GM23248 (cell line): Measurements from ENCODE around the gene SUSD3. TPM values are rescaled to one million over a fixed set of nuclear protein-coding genes. Genes with fewer than 3 reads are reported as not detected.

Source experiments
- DNase-seq: peaks from one replicate; pipeline ENCODE4 v3.0.0-alpha.2; 2015
- H2AFZ ChIP-seq: fragments of 200-600 bp; sonication (generic); 2 replicates; pipeline ENCODE4 v1.6.1; 2016; ENCODE audit warnings: antibody characterized with exemption
- H3F3A ChIP-seq: fragments of 200-600 bp; sonication (generic); 2 replicates; pipeline ENCODE4 v1.6.1; 2016; ENCODE audit warnings: mild to moderate bottlenecking, antibody characterized with exemption, mixed run types; ENCODE audit not compliant: insufficient read depth
- H3K27ac ChIP-seq: fragments of 200-600 bp; sonication (generic); 2 replicates; pipeline ENCODE4 v1.5.1; 2016; ENCODE audit warnings: mild to moderate bottlenecking
- H3K27me3 ChIP-seq: fragments of 200-600 bp; sonication (generic); replicated peaks from 2 replicates; pipeline ENCODE4 v1.6.1; 2016; ENCODE audit warnings: mild to moderate bottlenecking; ENCODE audit not compliant: insufficient read depth
- H3K36me3 ChIP-seq: fragments of 200-600 bp; sonication (generic); 2 replicates; pipeline ENCODE4 v1.6.1; 2016; ENCODE audit warnings: low read depth, mild to moderate bottlenecking
- H3K4me1 ChIP-seq: fragments of 200-600 bp; sonication (generic); 2 replicates; pipeline ENCODE4 v1.6.1; 2016; ENCODE audit warnings: mild to moderate bottlenecking; ENCODE audit not compliant: insufficient read depth
- H3K4me2 ChIP-seq: fragments of 200-600 bp; sonication (generic); one replicate; pipeline ENCODE4 v1.6.1; 2016; ENCODE audit warnings: mild to moderate bottlenecking; ENCODE audit not compliant: unreplicated experiment
- H3K4me3 ChIP-seq: fragments of 200-600 bp; sonication (generic); 2 replicates; pipeline ENCODE4 v1.5.1; 2016; ENCODE audit warnings: mild to moderate bottlenecking
- H3K79me2 ChIP-seq: fragments of 200-600 bp; sonication (generic); 2 replicates; pipeline ENCODE4 v1.6.1; 2016; ENCODE audit warnings: mild to moderate bottlenecking; ENCODE audit not compliant: insufficient read depth
- H3K9ac ChIP-seq: fragments of 200-600 bp; sonication (generic); 2 replicates; pipeline ENCODE4 v1.6.1; 2016; ENCODE audit warnings: mild to moderate bottlenecking
- H3K9me2 ChIP-seq: fragments of 200-600 bp; sonication (generic); 2 replicates; pipeline ENCODE4 v1.6.1; 2016; ENCODE audit warnings: mixed run types, mild to moderate bottlenecking, moderate library complexity; ENCODE audit not compliant: insufficient read depth
- H3K9me3 ChIP-seq: fragments of 200-600 bp; sonication (generic); one replicate; pipeline ENCODE4 v1.6.1; 2017; ENCODE audit warnings: low read depth
- H4K20me1 ChIP-seq: fragments of 200-600 bp; sonication (generic); 2 replicates; pipeline ENCODE4 v1.6.0; 2016; ENCODE audit not compliant: insufficient read depth
- EZH2 ChIP-seq: fragments of 200-600 bp; sonication (generic); IDR thresholded peaks from 2 replicates; pipeline ENCODE4 v1.6.1; 2018; ENCODE audit warnings: antibody characterized with exemption, mild to moderate bottlenecking; ENCODE audit not compliant: insufficient read depth, poor library complexity, severe bottlenecking
- EZH2phosphoT487 ChIP-seq: fragments of 200-600 bp; sonication (generic); IDR thresholded peaks from 2 replicates; pipeline ENCODE4 v1.6.1; 2018; ENCODE audit warnings: antibody characterized with exemption, moderate library complexity, mild to moderate bottlenecking, low read depth; ENCODE audit not compliant: insufficient read depth
- WGBS, 2 experiments: methylation state at CpG; one replicate each; pipeline ENCODE4 v1.1.6; 2015 to 2017; ENCODE audit warnings: low lambda C conversion rate in 2 of 2, low coverage in 1 of 2; ENCODE audit errors: missing lambda C conversion rate in 2 of 2; 5-methylcytosine and 5-hydroxymethylcytosine counted together
- in situ Hi-C: fragments of 300-500 bp; cut with MboI; formaldehyde crosslinking; loops from 2 replicates; pipeline ENCODE4 v1.15.0; 2020
- polyA plus RNA-seq: library from polyadenylated mRNA; unstranded; fragments of >200 nt; fragmentation: Nextera tagmentation; extraction: Ambion mirVana; gene quantifications from 2 replicates; pipeline ENCODE4 v1.2.1, GENCODE V29; 2016
- total RNA-seq: library from RNA; depleted of rRNA; stranded (reverse); fragments of >200 nt; shearing (Covaris generic); gene quantifications from 2 replicates; pipeline ENCODE4 v1.2.3, GENCODE V29; 2014

Gene SUSD3
- total and polyA plus RNA-seq, 2 experiments from 2014 or later = 0.43 TPM; not detected in 1

DNA sequence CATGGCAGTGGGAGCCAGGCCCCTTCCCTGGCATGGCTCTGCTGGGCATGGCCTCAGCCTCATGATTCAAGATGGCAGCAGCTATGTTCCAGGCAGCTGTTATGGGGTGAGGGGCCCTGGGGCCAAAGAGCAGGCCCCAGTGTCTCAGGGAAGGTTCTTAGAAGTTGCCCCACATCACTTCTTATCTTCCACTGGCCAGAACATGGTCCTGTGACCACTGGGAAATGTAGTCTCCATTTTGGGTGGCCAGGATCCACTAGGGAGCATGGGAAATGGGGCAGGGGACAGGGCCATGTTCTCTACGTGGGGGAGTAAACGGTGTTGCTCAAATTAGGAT lies 18.3 kb downstream of the SUSD3 start:
- Histone ChIP-seq H3K79me2 (no peaks in the 10 kb centered on the region), H3K27me3 (no peaks in the 10 kb centered on the region), H3K9me2 (no peaks in the 10 kb centered on the region), H3K9me3 (no peaks in the 10 kb centered on the region), H3K36me3 (no peaks in the 10 kb centered on the region), H3K4me1 (no peaks in the 10 kb centered on the region), H4K20me1 (no peaks in the 10 kb centered on the region), H3F3A (0 out of 2 replicates have a peak, but pooled peaks cover 3% of the 10 kb centered on the region), H3K9ac (no peak overlapping the region), H3K4me2 (no peak overlapping the region), H3K27ac (no peak overlapping the region), H3K4me3 (no peak overlapping the region), H2AFZ (no peak overlapping the region)
- WGBS, 2 experiments = 71 to 73% methylated on average over 2 of the region's 2 CpGs
- DNase-seq = no peak
- in situ Hi-C loops = no loop called here
- TF ChIP-seq EZH2phosphoT487 (no peak), EZH2 (no peak)

DNA sequence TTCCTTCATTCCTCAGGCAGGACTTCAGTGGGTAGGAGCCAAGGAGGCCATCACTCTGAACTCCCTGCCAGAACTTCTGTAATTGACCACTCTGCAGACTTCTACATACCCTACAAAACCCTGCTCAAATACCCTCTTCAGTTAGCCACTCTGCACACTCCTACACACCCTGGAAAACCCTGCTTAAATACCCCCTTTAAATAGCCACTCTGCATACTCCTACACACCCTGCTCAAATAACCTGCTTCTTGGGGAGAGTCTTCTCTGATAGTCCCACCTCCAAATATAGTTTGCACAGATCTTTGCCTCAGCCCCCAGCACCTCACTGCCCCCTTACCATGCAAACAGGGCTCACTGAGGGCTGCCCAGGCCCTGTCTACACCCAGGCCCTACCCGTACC lies 18.9 kb downstream of the SUSD3 start:
- Histone ChIP-seq H3K79me2 (no peaks in the 10 kb centered on the region), H3K27ac (no peak overlapping the region), H3K9ac (no peak overlapping the region), H3K4me1 (no peaks in the 10 kb centered on the region), H3K9me2 (no peaks in the 10 kb centered on the region), H4K20me1 (no peaks in the 10 kb centered on the region), H3K4me3 (no peak overlapping the region), H3K36me3 (no peaks in the 10 kb centered on the region), H2AFZ (no peak overlapping the region), H3K4me2 (no peak overlapping the region), H3K27me3 (no peaks in the 10 kb centered on the region), H3F3A (0 out of 2 replicates have a peak, but pooled peaks cover 4% of the 10 kb centered on the region), H3K9me3 (no peaks in the 10 kb centered on the region)
- DNase-seq = no peak
- in situ Hi-C loops = no loop called here
- 50% methylated on average over 1 of the region's 1 CpG; no CpG with 5 or more reads in 1 of the 2 experiments for WGBS, 2 experiments
- TF ChIP-seq EZH2phosphoT487 = no peak

DNA sequence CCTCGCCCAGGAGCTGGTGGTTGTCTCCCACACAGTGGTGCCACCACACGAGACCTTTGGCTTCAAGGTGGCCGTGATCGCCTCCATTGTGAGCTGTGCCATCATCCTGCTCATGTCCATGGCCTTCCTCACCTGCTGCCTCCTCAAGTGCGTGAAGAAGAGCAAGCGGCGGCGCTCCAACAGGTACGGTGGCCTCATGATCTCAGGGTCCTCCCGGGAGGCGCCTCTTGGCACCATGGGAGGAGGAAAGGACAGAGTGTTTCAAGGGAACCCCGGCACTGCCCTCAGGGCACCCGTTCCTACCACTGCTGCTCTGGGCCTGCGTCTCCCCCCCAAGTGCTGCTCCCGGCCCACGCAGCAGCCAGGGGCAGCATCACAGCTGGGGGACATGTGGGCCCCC lies 19.3 kb downstream of the SUSD3 start:
- Histone ChIP-seq H3F3A (0 out of 2 replicates have a peak, but pooled peaks cover 4% of the 10 kb centered on the region), H3K27me3 (no peaks in the 10 kb centered on the region), H3K4me3 (no peak overlapping the region), H2AFZ (no peak overlapping the region), H3K4me2 (no peak overlapping the region), H3K27ac (no peak overlapping the region), H4K20me1 (no peaks in the 10 kb centered on the region), H3K4me1 (no peaks in the 10 kb centered on the region), H3K9me3 (no peaks in the 10 kb centered on the region), H3K79me2 (no peaks in the 10 kb centered on the region), H3K9me2 (no peaks in the 10 kb centered on the region), H3K36me3 (no peaks in the 10 kb centered on the region), H3K9ac (no peak overlapping the region)
- TF ChIP-seq EZH2phosphoT487 (no peak), EZH2 (no peak)
- in situ Hi-C loops = no loop called here
- DNase-seq = no peak
- 71 to 82% methylated on average over 9 to 16 of the region's 16 CpGs for WGBS, 2 experiments

DNA sequence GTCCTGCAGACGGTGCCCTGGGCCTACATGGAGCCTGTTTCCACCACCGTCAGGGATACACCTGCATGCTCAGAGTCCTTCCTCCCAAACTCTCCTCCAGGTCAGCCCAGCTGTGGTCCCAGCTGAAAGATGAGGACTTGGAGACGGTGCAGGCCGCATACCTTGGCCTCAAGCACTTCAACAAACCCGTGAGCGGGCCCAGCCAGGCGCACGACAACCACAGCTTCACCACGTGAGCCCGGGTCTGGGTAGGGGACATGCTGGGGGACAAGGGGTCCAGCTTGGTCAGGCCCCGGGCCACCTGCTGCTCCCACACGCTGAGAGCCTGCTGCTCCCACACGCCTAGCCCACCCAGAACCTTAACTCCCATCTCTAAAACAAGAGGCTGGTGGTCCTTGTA lies 20.9 kb downstream of the SUSD3 start:
- Histone ChIP-seq H2AFZ (no peak overlapping the region), H4K20me1 (no peaks in the 10 kb centered on the region), H3K27ac (no peak overlapping the region), H3F3A (0 out of 2 replicates have a peak, but pooled peaks cover 4% of the 10 kb centered on the region), H3K79me2 (no peaks in the 10 kb centered on the region), H3K36me3 (no peaks in the 10 kb centered on the region), H3K4me3 (no peak overlapping the region), H3K9me3 (no peaks in the 10 kb centered on the region), H3K27me3 (no peaks in the 10 kb centered on the region), H3K9me2 (no peaks in the 10 kb centered on the region), H3K4me2 (no peak overlapping the region), H3K4me1 (no peaks in the 10 kb centered on the region), H3K9ac (no peak overlapping the region)
- no peak for DNase-seq
- 85 to 92% methylated on average over 11 to 13 of the region's 13 CpGs for WGBS, 2 experiments
- TF ChIP-seq EZH2phosphoT487 (no peak), EZH2 (no peak)
- in situ Hi-C loops = no loop called here

DNA sequence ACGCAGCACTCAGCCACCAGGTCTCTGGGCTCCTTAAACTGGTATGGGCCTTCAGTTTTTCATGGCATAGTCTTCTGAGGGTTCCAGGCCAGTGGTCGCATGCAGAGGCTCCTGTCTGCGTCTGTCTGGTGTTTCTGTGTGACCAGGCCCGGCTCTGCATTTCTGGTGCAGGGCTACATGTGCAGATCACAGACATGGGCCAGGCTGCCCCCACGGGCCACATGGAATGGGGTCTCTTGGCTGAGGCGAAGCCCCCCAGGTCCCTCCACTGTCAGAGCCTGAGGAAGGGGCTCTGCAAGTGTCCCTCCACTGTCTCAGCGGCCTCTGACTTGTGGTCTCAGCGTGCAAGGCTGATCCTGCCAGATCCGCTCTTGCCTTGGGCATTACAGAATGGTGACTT lies 21.9 kb downstream of the SUSD3 start:
- Histone ChIP-seq H3K27ac (no peak overlapping the region), H3K9ac (no peak overlapping the region), H3K9me3 (no peaks in the 10 kb centered on the region), H3K36me3 (no peaks in the 10 kb centered on the region), H3K9me2 (no peaks in the 10 kb centered on the region), H2AFZ (no peak overlapping the region), H3K27me3 (no peaks in the 10 kb centered on the region), H3K4me2 (no peak overlapping the region), H3K79me2 (no peaks in the 10 kb centered on the region), H3K4me3 (no peak overlapping the region), H3F3A (0 out of 2 replicates have a peak, but pooled peaks cover 4% of the 10 kb centered on the region), H3K4me1 (no peaks in the 10 kb centered on the region), H4K20me1 (no peaks in the 10 kb centered on the region)
- TF ChIP-seq EZH2 (no peak), EZH2phosphoT487 (no peak)
- WGBS, 2 experiments = 90 to 92% methylated on average over 9 of the region's 9 CpGs
- in situ Hi-C loops = no loop called here
- no peak for DNase-seq
